Smooth muscle cell of the brain vasculature (primary cell): ENCODE measurements around the gene CNTFR.
"Not testable (repeated sequence)": the region's sequence is repeated elsewhere in the genome, so short reads cannot be mapped to it uniquely, and the experiment has no call there.

Experiments
- DNase-seq: peaks from one replicate; pipeline ENCODE4 v3.0.0-alpha.2; 2012; ENCODE audit warnings: low read depth, low spot score

CNTFR gene

GRCh38 chr9:34555002-34555348 is 34.5 kb downstream of the CNTFR start:
- DNase-seq, result no peak

DNA sequence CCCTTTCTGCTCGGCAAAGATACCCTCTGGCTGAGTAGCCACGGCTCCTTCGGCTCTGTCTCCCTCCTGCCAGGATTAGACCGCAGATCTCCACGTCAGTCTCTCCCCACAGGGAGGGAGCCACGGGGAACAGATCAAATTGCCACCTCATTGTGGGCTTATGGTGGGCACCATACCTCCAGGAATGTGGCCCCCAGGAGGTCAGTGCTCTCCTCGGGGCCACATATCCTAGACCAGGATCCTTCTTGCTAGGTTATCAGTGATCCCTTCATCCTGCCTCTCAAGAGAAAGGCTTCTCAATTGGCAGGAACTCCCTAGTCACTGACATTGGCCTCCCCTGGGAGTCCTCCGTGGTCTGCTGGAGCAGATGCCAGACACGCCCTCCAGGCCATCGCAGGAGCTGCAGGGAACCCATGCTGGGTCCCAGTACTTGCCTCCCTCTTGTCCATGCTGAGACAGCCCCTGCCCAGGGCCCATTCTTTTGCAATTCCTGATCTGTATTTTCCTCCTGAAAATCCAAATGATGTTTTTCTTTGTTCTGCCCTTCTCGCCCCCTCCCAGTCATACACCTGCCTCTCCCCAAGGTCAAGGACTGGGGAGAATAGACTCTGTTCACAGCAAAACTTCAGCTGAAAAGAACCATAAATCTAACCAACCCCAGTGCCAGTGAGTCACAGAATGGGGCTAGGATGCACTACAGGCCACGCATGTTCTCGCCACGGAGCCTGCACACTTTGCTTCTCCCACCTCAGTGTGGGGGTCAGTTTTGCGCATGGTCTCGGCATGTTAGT is 35.1 kb downstream of the CNTFR start:
- no peak for DNase-seq

GRCh38 chr9:34553511-34554021 is 36.0 kb downstream of the CNTFR start:
- DNase-seq, result no peak

DNA sequence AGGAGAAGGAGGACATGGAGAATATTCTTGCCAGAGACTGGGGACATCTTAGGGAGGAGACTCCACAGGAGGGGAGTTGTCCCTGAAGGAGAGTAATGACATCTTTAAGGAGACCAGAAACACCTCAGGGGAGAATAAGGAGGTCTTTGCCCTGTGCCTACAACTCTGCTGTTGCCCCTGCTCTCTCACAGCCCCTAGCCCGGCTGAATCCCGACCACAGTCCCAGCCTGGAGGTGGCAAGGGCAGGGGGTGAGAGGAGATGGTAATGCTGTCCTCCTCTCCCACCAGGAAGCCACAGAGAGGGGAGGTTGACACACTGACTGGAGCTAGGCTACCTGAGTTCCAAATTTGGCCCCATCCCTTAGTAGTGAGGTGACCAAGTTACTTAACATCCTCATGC is 36.5 kb downstream of the CNTFR start:
- no peak for DNase-seq

DNA sequence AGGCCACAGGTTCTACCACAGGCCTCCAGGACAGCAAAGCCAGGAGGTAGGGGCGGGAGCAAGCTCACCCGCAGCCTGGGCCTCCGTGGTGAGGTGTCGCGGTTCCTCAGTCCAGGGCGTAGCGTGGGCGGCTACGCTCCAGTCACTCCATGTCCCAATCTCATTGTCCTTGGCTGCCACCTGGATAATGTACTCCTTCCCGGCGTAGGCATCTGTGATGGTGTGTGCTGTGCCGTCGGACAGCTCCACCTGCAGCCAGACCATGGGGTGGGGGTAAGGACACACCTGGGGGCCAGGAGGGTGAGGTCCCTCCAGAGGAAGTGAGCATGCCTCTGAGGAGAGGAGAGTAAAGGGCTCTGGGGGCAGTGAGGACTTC is 36.9 kb downstream of the CNTFR start:
- no peak for DNase-seq

DNA sequence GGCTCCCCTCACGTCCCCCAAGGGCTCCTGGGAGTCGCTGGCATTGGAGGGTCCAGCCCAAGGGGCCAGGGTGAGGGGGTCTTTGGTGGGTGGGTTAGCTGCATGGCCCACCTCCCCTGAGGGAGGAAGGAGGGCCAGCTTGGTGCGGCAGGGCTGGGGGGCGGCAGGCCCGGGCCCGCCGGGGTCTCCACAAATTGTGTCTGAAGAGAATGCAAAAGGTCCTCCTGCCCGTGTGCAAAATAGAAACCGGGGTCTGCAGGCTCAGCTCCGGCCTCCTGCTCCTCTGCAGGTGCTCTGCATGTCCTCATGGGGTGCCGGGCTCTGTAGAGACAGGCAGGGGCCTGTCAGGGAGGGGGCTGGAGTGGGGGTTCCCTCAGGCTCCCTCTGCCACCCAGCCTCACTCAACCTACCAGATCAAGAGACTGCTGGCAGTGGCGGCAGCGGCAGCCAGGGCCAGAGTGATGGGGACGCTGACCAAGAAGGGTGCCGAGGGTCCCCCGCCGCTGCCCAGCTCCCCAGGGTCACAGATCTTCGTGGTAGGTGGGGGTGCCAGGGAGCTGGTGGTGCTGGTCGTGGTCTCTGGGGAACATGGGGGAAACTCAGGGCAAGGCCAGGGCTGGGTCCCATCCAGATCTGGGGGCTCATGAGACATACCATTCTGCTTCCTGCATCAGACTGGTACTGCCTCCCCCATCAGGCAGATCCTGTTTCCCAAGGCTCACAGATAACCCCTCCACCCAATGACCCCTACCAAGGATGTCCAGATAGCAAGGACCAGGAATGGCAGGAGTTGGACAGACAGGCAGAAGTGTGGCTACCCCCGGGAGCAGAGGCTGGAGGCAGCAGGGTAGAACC is 37.5 kb downstream of the CNTFR start:
- DNase-seq, result no peak

DNA sequence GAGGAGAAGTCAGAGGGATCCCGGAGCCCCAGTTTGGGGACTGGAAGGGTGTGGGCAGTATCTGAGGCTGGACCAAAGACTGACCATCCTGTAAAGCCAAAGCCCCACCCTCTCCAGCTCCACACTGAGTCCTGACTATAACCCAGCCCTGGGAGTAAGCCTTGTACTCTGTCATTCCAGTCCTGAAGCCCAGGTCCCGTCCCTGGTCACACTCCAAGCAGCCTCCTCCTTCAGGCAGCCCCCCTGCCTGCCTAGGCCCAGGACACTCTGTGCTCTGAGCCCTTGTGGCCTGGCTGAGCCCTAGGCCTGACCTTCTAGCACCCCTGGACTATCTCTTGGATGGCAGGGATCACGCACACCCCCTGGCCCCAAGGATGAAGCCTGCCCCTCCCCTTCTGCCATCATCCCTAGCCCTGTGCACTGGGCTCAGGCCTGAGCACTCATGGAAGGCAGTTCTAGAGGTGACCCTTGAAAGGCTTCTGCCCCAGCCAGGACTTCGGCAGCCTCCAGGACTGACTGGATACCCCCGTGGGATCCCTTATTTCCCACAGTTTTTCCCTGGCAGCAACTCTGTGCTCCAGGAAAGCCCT is 38.7 kb downstream of the CNTFR start:
- no peak for DNase-seq

GRCh38 chr9:34550016-34550680 is 39.4 kb downstream of the CNTFR start:
- DNase-seq, result no peak

DNA sequence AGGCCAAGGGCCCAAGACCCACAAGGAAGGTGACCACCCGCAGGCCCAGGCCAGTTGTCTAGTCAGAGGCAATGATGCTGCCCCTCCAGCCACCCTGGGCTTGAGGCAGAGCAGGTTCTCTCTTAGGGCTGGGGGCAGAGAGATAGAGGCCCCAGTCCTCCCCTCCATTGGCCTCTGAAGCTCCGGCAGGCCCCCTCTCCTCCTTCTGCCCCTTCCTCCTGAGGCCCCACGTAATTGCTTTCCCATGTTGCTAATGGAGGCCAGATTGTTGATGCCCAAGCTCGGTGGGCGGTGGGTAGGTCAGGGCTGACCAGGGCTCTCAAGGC is 40.2 kb downstream of the CNTFR start:
- no peak for DNase-seq

- peak; percentile 18 for DNase-seq
These were observed 41.4 kb downstream of the CNTFR start for GRCh38 chr9:34547960-34548611.

DNA sequence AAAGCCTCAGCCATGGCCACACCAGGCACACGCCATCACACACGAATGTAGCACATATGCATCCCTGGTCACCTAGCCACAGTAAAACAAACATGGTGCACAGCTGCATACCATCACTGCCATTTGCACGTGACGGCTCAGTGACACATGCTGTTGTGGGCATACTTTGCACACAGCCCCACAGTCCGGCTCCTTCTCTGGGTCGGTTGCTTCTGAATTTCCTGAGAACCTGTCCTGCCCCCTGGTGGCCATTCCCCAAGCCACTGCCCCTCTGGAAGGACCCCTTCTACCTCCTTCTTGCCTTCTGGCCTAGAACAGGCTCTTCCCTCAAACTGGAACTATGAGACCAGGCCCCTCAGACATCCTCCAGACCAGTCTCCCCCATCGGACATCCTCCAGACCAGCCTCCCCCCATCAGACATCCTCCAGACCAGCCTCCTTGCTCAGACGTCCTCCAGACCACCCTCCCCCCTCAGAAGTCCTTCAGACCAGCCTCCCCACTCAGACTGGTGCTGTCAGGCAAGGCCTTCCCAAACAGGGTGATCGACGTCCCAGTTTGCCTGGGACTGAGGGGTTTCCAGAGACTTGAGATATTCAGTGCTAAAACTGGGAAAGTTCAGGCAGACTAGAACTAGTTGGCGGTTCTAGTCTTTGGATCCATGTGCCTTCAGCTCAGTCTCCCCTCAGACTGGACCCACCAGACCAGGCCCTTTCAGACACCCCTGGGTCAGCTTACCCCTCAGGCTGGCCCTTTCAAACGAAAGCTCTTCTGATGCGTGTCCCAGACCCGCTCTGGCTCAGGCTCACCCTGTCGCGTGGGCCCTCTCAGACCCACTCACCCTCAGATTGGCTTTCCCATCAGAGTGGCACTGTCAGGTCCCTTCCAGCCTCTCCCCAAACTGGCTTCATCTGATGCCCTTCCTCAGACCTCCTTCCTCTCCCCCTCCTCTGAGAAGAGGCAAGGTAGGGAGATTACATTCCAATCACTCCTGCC is 42.4 kb downstream of the CNTFR start:
- DNase-seq, result peak; percentile 24

- DNase-seq, result no peak
These were observed 43.3 kb downstream of the CNTFR start for GRCh38 chr9:34546102-34546833.

DNA sequence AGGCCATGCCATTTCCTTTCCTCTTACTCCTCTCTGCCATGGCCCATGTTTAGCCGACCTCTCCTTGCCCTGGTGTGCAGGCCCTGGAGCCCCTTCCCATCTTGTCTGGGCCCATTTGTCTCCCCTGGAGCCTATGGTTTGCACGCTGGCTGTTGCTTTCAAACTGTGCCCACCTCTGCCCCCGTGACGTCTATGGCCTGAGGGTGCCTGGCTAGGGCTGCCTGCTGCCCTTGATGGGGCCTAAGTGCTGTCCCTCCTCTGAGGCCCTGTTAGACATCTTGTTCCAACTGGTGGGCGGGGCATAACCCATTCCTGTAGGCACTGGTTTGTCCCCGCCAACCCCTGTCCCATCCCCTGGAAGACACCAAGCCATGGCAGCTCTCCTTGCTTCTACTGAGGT is 44.0 kb downstream of the CNTFR start:
- no peak for DNase-seq

- no peak for DNase-seq
These were observed 45.5 kb downstream of the CNTFR start for GRCh38 chr9:34544035-34544434.

- DNase-seq, result no peak
These were observed 48.0 kb downstream of the CNTFR start for GRCh38 chr9:34541540-34541939.

DNA sequence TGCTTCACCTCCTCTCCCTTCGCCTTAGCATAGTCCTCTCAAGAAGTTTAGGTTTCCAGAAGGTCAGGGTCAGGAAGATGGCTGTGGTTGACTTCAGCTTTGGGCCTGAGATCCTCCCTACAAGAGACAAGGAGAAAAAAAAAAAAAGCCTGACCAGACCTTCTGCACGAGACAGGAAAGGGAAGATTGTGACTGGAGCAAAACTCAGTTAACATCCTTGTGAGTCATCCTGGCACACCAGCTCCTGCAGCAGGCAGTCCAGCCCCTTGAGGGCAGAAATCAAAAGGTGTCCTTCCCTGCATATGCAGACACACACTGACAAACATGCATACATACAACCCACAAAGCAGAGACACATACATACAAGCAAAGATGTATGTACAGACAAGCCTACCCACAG is 48.7 kb downstream of the CNTFR start:
- no peak for DNase-seq

DNA sequence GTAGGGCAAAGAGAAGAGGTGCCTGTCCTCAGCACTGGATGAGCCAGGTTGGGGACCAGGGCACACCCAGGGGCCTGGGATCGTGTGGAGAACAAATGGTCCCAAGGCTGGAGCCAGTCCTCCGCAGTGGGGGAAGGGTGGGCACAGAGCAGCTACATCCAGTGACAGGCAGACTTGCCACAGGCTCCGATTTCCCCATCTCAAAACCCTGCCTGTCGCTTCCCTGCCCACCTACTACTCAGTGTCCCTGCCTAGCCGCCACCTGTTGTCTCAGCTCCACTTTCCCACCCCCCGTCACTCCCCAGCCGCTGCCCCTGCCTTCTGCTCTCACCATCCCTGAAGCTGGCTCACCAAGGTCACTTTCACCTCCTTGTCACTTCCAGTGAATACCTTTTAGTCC is 52.8 kb downstream of the CNTFR start:
- DNase-seq, result no peak

GRCh38 chr9:34532041-34532440 is 57.5 kb downstream of the CNTFR start:
- not testable (repeated sequence) for DNase-seq

- DNase-seq, result no peak
These were observed 63.5 kb downstream of the CNTFR start for GRCh38 chr9:34526026-34526425.

- DNase-seq, result no peak
These were observed 65.2 kb downstream of the CNTFR start for GRCh38 chr9:34524349-34524748.
